Camera-type eye (tissue), 1 donor: ENCODE data around the gene RAB19. TPM values are rescaled to one million over a fixed set of nuclear protein-coding genes. Genes with fewer than 3 reads are reported as not detected.

Experiments used
- total RNA-seq: library from RNA; depleted of rRNA; stranded (reverse); fragments of >200 nt; gene quantifications from one replicate; pipeline ENCODE4 v1.2.3, GENCODE V29; 2014

RAB19 gene
- total RNA-seq = 0.93 TPM

GRCh38 chr7:140403878-140404564, at the start of gene RAB19:
RAB19 (plus strand) TSS chr7:140404058; CDS start chr7:140407647, 3,589 bp downstream.

GRCh38 chr7:140397784-140398750, 5.8 kb upstream of the RAB19 start, which contains the start of gene SLC37A3:
SLC37A3 (minus strand) TSS chr7:140398530; CDS start chr7:140382526, 16,004 bp downstream.

Other genes starting within 250 kb of the RAB19 start
- gene KDM7A, start 227.1 kb upstream of the RAB19 start, total RNA-seq = 31.1 TPM
- 79.2 TPM for gene SLC37A3, start 5.5 kb upstream of the RAB19 start, total RNA-seq
- 110 TPM for gene MKRN1, start 75.4 kb downstream of the RAB19 start, total RNA-seq
- 54.6 TPM for gene DENND2A, start 236.8 kb downstream of the RAB19 start, total RNA-seq